Activated T-helper 1 cell treated with anti-CD3 and anti-CD28 coated beads, Interleukin-12 subunit alpha, Interleukin-12 subunit beta, Interleukin-2, Interleukin-4 antibody, amounts not matched to agents 30 ng/mL and 10 ng/mL and 1 ng/mL, durations not matched to agents 14 hours and 24 hours and 36 hours (primary cell): ENCODE data around the gene POU4F3. TPM values are rescaled to one million over a fixed set of nuclear protein-coding genes. Genes with fewer than 3 reads are reported as not detected.
"Not testable (repeated sequence)": the region's sequence is repeated elsewhere in the genome, so short reads cannot be mapped to it uniquely, and the experiment has no call there.

Source experiments
- DNase-seq: peaks from one replicate; pipeline ENCODE4 v3.0.0; 2021; ENCODE audit warnings: low spot score
- H3K27ac Mint-ChIP-seq: one replicate; pipeline ENCODE4 v1.8.0; 2021; ENCODE audit warnings: mild to moderate bottlenecking, mixed read lengths
- H3K27me3 Mint-ChIP-seq: one replicate; pipeline ENCODE4 v1.8.0; 2022; ENCODE audit warnings: mild to moderate bottlenecking, moderate library complexity, mixed read lengths; ENCODE audit not compliant: insufficient read depth
- H3K36me3 Mint-ChIP-seq: one replicate; pipeline ENCODE4 v1.8.0; 2021; ENCODE audit warnings: low read depth, mixed read lengths
- H3K4me1 Mint-ChIP-seq: one replicate; pipeline ENCODE4 v1.8.0; 2021; ENCODE audit warnings: low read depth, mixed read lengths
- H3K4me3 Mint-ChIP-seq: one replicate; pipeline ENCODE4 v1.8.0; 2021; ENCODE audit warnings: mild to moderate bottlenecking, moderate library complexity, mixed read lengths
- H3K9me3 Mint-ChIP-seq: one replicate; pipeline ENCODE4 v1.8.0; 2021; ENCODE audit warnings: mixed read lengths
- intact Hi-C: fragments of 100-400 bp; cut with micrococcal nuclease; formaldehyde crosslinking; loops from one replicate; pipeline ENCODE4 v1.15.1; 2024
- total RNA-seq: library from RNA; stranded (reverse); gene quantifications from 2 replicates; pipeline ENCODE4 v1.2.3, GENCODE V29; 2022

POU4F3 gene, protein sequence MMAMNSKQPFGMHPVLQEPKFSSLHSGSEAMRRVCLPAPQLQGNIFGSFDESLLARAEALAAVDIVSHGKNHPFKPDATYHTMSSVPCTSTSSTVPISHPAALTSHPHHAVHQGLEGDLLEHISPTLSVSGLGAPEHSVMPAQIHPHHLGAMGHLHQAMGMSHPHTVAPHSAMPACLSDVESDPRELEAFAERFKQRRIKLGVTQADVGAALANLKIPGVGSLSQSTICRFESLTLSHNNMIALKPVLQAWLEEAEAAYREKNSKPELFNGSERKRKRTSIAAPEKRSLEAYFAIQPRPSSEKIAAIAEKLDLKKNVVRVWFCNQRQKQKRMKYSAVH
- not detected in 2 replicates for total RNA-seq

DNA sequence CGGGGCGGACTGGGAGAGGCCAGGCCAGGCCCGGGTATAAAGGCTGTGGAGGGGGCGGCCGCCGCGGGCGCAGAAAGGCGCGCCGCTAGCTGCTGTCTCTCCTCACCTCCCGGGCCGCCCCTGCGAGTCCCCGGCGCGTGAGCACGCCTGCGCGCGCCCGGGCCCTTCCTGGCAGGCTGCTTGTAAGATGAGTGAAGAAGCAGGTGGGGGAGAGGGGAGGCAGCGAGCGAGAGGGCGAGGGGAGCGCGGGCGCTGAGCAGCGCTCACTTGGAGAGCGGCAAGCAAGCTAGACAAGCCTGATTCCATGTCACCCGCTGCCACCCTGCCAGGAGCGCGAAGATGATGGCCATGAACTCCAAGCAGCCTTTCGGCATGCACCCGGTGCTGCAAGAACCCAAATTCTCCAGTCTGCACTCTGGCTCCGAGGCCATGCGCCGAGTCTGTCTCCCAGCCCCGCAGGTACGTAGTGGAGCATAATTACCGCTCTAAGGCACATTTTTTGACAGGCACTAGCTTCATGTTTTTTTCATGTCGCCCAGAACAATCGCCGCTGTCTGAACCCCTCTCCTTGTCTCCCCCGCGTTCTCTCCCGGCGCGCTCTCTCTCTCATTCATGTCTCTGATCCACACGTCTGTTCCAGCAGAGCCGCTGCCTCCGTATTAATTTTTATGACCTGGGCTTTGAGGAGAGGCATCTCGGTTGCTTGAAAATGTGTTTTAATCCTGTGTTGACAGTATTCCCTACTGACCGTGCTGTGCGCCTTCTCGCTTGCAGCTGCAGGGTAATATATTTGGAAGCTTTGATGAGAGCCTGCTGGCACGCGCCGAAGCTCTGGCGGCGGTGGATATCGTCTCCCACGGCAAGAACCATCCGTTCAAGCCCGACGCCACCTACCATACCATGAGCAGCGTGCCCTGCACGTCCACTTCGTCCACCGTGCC is at the start of gene POU4F3:
Gene POU4F3, plus strand, starts transcription at position 66 of the 941 bp plus-strand sequence. Its CDS starts 274 bp downstream, at position 340.
- H3K27me3 Mint-ChIP-seq: peaks cover 82% of the 10 kb centered on the region
- no peaks in the 10 kb centered on the region for H3K9me3 Mint-ChIP-seq

DNA sequence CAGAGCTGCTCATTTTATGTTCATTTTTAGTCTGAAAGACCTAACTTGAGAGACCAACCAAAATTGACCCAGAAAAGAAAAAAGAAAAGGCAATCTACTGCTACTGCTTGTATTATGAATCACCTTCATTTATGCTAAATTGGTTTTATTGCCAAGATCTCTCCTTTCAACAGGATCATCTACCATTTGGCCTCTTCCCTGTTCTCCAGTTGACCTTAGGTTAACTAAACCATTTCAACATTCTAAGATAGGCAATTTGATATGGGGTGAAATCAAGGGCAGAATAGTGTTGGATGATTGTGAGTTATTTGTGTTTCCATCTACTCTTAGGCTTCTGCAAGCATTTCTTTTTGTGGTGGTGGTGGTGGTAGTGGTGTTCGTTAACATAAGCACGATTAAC is 48.3 kb upstream of the POU4F3 start:
- H3K9me3 Mint-ChIP-seq: no peaks in the 10 kb centered on the region
- peaks cover 13% of the 10 kb centered on the region for H3K36me3 Mint-ChIP-seq
- H3K4me1 Mint-ChIP-seq: no peaks in the 10 kb centered on the region
- no peak overlapping the region for H3K27ac Mint-ChIP-seq
- no peak overlapping the region for H3K4me3 Mint-ChIP-seq
- no peaks in the 10 kb centered on the region for H3K27me3 Mint-ChIP-seq
- intact Hi-C loops: no loop called here
- DNase-seq: no peak

More for the DNA sequence above, at the start of gene POU4F3:
- Mint-ChIP-seq H3K36me3 (no peaks in the 10 kb centered on the region), H3K4me1 (no peaks in the 10 kb centered on the region), H3K27ac (peak within 1 kb of the TSS; percentile 68), H3K4me3 (no peak within 1 kb of the TSS)
- intact Hi-C loops: no loop called here
- no peak for DNase-seq

DNA sequence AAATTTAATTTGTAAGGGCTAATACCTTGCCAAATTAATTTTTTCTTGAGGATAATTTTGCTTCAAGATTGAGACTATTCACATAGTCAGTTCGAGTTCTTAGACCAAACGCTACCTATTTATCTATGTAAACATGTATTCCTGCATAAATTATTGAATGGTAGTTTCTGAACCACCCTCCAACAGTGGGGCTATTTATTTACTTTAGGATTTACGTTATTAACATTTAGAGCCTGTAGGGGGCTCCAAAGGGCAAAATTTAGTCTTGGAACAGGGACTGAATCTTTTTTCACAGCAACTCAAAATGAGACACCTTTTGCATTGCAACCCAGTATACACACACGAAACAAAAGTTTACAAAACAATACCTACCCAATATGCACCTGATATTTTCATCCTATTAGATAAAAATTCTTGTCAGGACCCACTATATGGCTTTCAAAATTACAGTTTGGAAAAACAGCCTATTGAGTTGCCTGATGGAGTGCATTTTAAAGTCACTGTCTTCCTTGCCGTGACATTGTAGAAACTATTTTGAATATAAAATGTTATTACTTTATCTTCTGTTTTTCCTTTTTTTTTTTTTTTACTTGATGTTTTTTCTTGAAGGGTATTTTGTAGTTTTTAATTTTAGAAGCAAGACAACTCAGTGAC is 47.1 kb upstream of the POU4F3 start:
- Mint-ChIP-seq H3K4me1 (no peaks in the 10 kb centered on the region), H3K4me3 (no peak overlapping the region), H3K36me3 (peaks cover 8% of the 10 kb centered on the region), H3K27me3 (no peaks in the 10 kb centered on the region), H3K27ac (no peak overlapping the region), H3K9me3 (no peaks in the 10 kb centered on the region)
- intact Hi-C loops: loop anchor here (1.0 kb wide), 1 partner anchor 136 kb away; no protein-coding TSS in a partner anchor
- DNase-seq: no peak

DNA sequence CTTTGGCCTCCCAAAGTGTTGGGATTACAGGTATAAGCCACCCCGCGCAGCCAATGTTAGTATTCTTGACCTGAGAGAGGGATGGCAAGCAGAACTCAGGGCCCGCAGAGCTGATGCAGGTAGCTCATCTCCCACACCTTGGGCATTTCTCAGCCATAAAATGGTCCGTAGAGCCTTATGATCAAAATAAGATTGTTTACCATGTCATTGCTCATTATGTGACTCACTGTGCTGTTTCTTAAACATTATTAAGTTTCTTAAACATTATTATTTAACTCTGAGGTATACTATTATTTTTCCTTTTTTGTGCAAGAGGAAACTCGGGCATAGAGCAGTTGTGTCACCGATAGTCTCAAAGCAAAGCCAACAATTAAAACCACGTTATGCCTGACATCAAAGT is 42.4 kb upstream of the POU4F3 start:
- Mint-ChIP-seq H3K9me3 (no peaks in the 10 kb centered on the region), H3K36me3 (no peaks in the 10 kb centered on the region), H3K27ac (no peak overlapping the region), H3K4me1 (no peaks in the 10 kb centered on the region), H3K4me3 (no peak overlapping the region), H3K27me3 (peaks cover 8% of the 10 kb centered on the region)
- intact Hi-C loops: no loop called here
- no peak for DNase-seq

DNA sequence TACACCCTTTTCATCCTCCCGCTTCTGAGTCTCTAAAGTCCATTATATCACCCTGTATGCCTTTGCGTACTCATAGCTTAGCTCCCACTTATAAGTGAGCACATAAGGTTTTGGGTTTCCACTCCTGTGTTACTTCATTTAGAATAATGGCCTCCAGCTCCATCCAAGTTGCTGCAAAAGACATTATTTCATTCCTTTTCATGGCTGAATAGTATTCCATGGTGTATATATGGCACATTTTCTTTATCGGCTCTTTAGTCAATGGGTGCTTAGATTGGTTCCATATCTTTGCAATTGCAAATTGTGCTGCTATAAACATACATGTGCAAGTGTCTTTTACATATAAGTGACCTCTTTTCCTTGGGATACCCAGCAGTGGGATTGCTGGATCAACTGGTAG is 39.7 kb upstream of the POU4F3 start:
- H3K27ac Mint-ChIP-seq, DNase-seq, H3K4me3 Mint-ChIP-seq, H3K36me3 Mint-ChIP-seq, H3K9me3 Mint-ChIP-seq, H3K4me1 Mint-ChIP-seq, intact Hi-C loops: not testable (repeated sequence)
- H3K27me3 Mint-ChIP-seq: peaks cover 10% of the 10 kb centered on the region

DNA sequence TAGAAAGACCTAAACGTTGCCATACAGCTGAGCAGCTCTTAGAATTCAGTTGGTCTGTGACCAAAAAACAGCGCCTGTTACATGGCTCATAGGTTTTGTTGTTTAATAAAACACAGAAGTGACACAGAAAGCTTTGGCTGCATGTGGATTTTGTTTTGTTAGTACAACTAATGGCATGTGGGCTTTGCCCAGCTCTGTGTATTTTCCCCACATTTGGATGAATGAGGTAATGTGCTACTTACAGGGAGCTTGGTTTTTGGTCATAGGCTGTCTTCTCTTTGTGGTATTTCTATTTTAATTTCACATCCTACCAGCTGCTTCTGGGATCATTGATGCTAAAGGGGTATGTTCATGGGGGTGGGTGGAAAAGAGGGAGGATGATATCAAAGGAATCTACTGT is 37.0 kb upstream of the POU4F3 start:
- Mint-ChIP-seq H3K36me3 (no peaks in the 10 kb centered on the region), H3K4me3 (no peak overlapping the region), H3K9me3 (no peaks in the 10 kb centered on the region), H3K27me3 (peaks cover 19% of the 10 kb centered on the region), H3K4me1 (no peaks in the 10 kb centered on the region), H3K27ac (no peak overlapping the region)
- DNase-seq: no peak
- intact Hi-C loops: no loop called here

DNA sequence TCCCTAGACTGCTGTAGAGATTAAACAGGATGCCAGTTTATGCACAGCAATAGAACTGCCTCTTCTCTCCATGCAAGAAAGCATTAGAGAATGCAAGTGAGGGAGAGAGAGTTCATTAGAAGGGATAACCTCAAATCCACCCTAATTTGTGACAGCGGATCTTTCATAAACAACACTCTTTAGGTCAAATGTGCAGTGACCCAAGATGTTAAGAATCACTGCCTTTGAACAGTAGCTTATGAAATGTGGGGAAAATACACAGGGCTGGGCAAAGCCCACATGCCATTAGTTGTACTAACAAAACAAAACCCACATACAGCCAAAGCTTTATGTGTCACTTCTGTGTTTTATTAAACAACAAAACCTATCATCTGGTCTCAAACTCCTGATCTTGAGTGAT is 36.2 kb upstream of the POU4F3 start:
- H3K9me3 Mint-ChIP-seq: no peaks in the 10 kb centered on the region
- H3K27ac Mint-ChIP-seq: no peak overlapping the region
- H3K27me3 Mint-ChIP-seq: peaks cover 20% of the 10 kb centered on the region
- no peak overlapping the region for H3K4me3 Mint-ChIP-seq
- intact Hi-C loops: no loop called here
- H3K36me3 Mint-ChIP-seq: no peaks in the 10 kb centered on the region
- DNase-seq: no peak
- no peaks in the 10 kb centered on the region for H3K4me1 Mint-ChIP-seq

DNA sequence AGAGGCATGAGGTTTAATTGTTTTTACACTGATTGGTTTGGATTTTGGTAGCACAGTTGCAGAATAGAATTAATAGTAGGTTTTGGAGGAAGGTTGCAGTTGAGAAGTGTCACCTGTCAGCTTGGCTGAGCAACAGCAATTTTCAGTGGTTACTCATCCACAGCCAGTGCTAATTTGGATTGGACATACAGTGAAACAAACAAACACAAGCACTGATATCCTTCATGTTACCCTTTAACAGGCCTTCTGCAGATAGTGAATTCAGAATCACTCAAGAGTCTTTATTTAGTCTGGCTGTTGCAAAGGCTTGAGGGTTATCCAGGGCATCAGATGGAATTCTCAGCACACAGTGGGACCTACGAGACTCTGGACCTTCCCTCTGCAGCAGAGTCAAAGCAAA is 31.8 kb upstream of the POU4F3 start:
- H3K9me3 Mint-ChIP-seq: no peaks in the 10 kb centered on the region

DNA sequence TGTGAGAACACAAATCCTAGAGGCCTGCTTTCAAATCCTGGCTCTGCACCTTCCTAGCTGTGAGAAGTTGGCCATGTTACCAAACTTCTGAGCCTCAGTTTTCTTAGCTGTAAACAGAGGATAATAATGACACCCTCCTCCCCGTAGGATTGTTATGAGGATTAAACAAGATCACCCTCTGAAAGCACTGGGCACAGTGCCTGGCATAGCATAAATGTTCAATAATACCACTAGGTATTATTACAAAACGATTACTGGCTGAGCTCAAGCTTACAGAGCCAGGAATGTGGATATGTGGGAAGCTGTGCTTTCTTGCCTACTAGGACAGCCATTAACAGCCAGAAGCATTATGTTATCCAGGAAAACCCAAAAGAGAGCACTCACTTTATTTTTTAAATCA is 30.8 kb upstream of the POU4F3 start:
- no peaks in the 10 kb centered on the region for H3K9me3 Mint-ChIP-seq
- no peaks in the 10 kb centered on the region for H3K4me1 Mint-ChIP-seq
- intact Hi-C loops: no loop called here
- no peak overlapping the region for H3K27ac Mint-ChIP-seq
- no peaks in the 10 kb centered on the region for H3K36me3 Mint-ChIP-seq
- H3K27me3 Mint-ChIP-seq: peaks cover 16% of the 10 kb centered on the region
- no peak for DNase-seq
- no peak overlapping the region for H3K4me3 Mint-ChIP-seq

More for the DNA sequence above, 31.8 kb upstream of the POU4F3 start:
- Mint-ChIP-seq H3K36me3 (no peaks in the 10 kb centered on the region), H3K27ac (no peak overlapping the region), H3K4me1 (no peaks in the 10 kb centered on the region), H3K27me3 (peaks cover 17% of the 10 kb centered on the region), H3K4me3 (no peak overlapping the region)
- no peak for DNase-seq
- intact Hi-C loops: no loop called here

DNA sequence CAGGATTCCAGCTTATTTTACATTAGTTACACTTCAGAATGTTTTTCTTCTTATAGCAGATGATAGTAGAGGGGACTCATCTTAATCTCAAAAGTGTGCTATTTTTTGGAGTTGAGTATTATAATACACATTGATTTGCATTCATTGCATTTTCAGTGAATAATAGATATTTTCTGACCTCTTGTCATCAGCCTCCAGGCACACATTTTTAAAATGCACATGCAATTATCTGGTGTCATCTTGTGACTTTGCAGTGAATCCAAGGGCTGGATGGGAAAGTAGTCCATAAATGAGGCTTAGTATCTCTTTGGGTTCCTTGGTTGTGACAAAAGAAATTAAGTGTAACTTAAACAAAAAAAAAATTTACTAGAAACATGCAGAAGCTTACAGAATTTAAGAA is 28.1 kb upstream of the POU4F3 start:
- Mint-ChIP-seq H3K9me3 (no peaks in the 10 kb centered on the region), H3K27ac (no peak overlapping the region), H3K27me3 (peaks cover 20% of the 10 kb centered on the region), H3K4me3 (no peak overlapping the region), H3K4me1 (no peaks in the 10 kb centered on the region), H3K36me3 (no peaks in the 10 kb centered on the region)
- no peak for DNase-seq
- intact Hi-C loops: no loop called here

DNA sequence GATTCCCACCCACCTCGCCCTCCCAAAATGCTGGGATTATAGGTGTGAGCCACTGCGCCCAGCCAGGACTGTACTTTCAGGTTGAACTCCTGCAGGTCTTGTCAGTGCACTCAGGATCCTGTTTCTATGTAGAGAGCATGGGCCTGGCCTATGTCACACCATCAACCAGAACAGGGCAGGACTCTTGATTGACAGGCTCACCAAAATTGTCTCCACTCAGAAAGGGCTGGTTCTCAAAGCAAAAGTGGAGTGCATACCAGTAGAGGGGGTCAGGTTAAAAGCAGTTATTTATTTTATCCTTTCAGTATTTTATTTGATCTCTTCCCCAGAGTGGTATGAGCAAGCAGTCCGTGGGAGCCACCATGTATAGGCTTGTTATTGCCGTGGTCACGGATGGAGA is 27.4 kb upstream of the POU4F3 start:
- intact Hi-C loops: no loop called here
- no peak overlapping the region for H3K27ac Mint-ChIP-seq
- no peaks in the 10 kb centered on the region for H3K4me1 Mint-ChIP-seq
- no peaks in the 10 kb centered on the region for H3K9me3 Mint-ChIP-seq
- no peak overlapping the region for H3K4me3 Mint-ChIP-seq
- no peak for DNase-seq
- no peaks in the 10 kb centered on the region for H3K36me3 Mint-ChIP-seq
- peaks cover 21% of the 10 kb centered on the region for H3K27me3 Mint-ChIP-seq

DNA sequence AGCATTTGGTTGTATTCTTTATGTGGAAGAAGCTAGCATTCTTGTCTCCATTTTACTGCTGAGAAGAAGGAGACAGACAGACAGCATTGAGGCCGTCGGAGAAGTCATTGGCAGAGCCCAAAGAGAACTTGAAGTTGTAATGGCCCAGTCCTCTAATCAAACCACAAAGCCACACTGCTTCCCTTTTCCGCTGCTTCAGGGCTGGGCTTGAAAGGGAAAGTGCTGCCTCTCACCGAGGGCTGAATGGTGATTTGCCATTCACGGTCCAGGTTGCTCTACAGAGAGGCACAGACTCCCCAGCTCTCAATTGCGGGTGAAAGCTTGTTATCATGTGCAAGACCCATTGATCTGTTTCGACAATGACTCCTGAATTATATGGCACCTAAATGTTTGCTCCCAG is 25.6 kb upstream of the POU4F3 start:
- Mint-ChIP-seq H3K9me3 (no peaks in the 10 kb centered on the region), H3K4me1 (no peaks in the 10 kb centered on the region), H3K4me3 (no peak overlapping the region), H3K27ac (no peak overlapping the region), H3K27me3 (peaks cover 16% of the 10 kb centered on the region), H3K36me3 (no peaks in the 10 kb centered on the region)
- DNase-seq: no peak
- intact Hi-C loops: no loop called here

DNA sequence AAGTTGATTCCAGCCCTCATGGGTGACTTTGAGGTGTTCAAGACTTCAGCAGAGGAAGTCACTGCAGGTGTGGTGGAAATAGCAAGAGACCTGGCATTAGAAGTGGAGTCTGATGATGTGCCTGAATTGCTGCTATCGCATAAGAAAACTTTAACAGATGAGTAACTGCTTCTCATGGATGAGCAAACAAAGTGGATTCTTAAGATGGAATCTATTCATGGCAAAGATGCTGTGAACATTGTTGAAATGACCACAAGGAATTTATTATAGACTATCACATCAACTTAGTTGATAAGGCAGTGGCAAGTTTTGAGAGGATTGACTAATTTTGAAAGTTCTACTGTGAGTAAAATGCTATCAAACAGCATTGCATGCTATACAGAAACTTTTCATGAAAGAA is 17.1 kb upstream of the POU4F3 start:
- intact Hi-C loops: no loop called here
- Mint-ChIP-seq H3K27me3 (peaks cover 7% of the 10 kb centered on the region), H3K9me3 (no peaks in the 10 kb centered on the region), H3K36me3 (no peaks in the 10 kb centered on the region), H3K4me1 (no peaks in the 10 kb centered on the region), H3K27ac (no peak overlapping the region), H3K4me3 (no peak overlapping the region)
- no peak for DNase-seq
